H7 (cell line): ENCODE results near the gene CALCOCO1. TPM values are rescaled to one million over a fixed set of nuclear protein-coding genes. Genes with fewer than 3 reads are reported as not detected.
"Not testable (repeated sequence)": the region's sequence is repeated elsewhere in the genome, so short reads cannot be mapped to it uniquely, and the experiment has no call there.

Experiments used
- DNase-seq: peaks from one replicate; pipeline ENCODE4 v3.0.0; 2012
- H3K27me3 ChIP-seq: 2 replicates; pipeline ENCODE4 v1.6.0; 2011; ENCODE audit warnings: mild to moderate bottlenecking, low read length; ENCODE audit not compliant: control insufficient read depth, insufficient read depth
- H3K36me3 ChIP-seq: replicated peaks from 2 replicates; pipeline ENCODE4 v1.5.1; 2011; ENCODE audit warnings: low read length; ENCODE audit not compliant: control insufficient read depth, insufficient read depth
- H3K4me3 ChIP-seq: 2 replicates; pipeline ENCODE4 v1.5.1; 2011; ENCODE audit warnings: low read depth, mild to moderate bottlenecking, control low read depth, low read length, moderate library complexity; ENCODE audit not compliant: insufficient read depth
- total RNA-seq: library from RNA; depleted of rRNA; stranded (reverse); fragments of >200 nt; shearing (Covaris generic); gene quantifications from 2 replicates; pipeline ENCODE4 v1.2.3, GENCODE V29; 2014

CALCOCO1 gene
- total RNA-seq, 1 experiment from 2014 or later: 17.3 TPM

- peaks cover 39% of the 10 kb centered on the region for H3K27me3 ChIP-seq
- H3K36me3 ChIP-seq: no peaks in the 10 kb centered on the region
- no peak for DNase-seq
- no peak overlapping the region for H3K4me3 ChIP-seq
Measured at GRCh38 chr12:53733807-53734200, 6.6 kb upstream of the CALCOCO1 start.

GRCh38 chr12:53733051-53733806, 6.0 kb upstream of the CALCOCO1 start:
- H3K27me3 ChIP-seq: peaks cover 33% of the 10 kb centered on the region
- DNase-seq: no peak
- no peak overlapping the region for H3K4me3 ChIP-seq

DNA sequence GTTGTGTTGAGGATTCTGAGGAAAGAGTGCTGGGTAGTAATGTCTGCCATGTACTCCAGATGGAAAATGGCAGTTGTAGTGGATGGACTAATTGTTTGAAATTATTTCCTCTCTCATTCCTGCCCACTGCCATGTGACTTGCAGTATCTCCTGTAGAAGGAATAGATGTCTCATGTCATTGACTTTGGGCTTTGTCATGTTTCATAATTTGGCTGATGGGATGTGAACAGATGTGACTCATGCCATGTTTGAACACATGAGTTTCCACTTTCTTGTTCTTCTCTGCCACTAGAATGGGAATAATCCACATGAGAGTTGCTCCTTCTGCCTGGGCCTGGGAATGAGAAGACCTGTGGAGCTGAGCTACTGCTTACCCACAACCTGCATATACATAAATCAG, 2.4 kb upstream of the CALCOCO1 start:
- H3K27me3 ChIP-seq: peaks cover 3% of the 10 kb centered on the region; the same call in 1 of the 2 replicates
- H3K4me3 ChIP-seq: no peak overlapping the region
- no peak for DNase-seq
- no peaks in the 10 kb centered on the region for H3K36me3 ChIP-seq

More at GRCh38 chr12:53733051-53733806, 6.0 kb upstream of the CALCOCO1 start:
- H3K36me3 ChIP-seq: no peaks in the 10 kb centered on the region

GRCh38 chr12:53728206-53728605, 954 bp upstream of the CALCOCO1 start:
- DNase-seq: no peak
- Histone ChIP-seq H3K36me3 (no peaks in the 10 kb centered on the region), H3K27me3 (peaks cover under 1% of the 10 kb centered on the region; the same call in 1 of the 2 replicates), H3K4me3 (no peak overlapping the region)

DNA sequence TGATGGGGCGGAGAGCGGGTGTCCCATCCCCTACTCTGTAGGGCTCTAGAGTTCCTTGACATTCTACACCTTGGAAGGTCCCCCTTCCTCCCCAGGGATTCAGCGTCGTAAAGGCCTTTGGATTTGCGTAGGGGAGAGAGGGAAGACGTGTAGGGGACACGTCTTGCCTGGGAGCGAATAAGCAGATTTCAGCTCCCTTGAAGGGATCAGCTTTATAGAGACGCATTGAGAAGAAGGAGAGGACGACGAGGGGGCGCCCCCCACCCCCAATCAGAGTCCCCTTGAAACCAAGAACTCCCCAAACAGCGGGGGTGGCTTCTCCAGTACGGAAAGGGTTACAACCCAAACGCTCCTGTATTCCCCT, 324 bp downstream of the CALCOCO1 start:
- peak; percentile 66 for DNase-seq
- Histone ChIP-seq H3K4me3 (peak overlapping the region; percentile 63), H3K27me3 (no peaks in the 10 kb centered on the region; the same call in 1 of the 2 replicates), H3K36me3 (no peaks in the 10 kb centered on the region)

GRCh38 chr12:53726341-53726740, 911 bp downstream of the CALCOCO1 start:
- no peak overlapping the region for H3K4me3 ChIP-seq
- no peaks in the 10 kb centered on the region for H3K36me3 ChIP-seq
- no peak for DNase-seq

DNA sequence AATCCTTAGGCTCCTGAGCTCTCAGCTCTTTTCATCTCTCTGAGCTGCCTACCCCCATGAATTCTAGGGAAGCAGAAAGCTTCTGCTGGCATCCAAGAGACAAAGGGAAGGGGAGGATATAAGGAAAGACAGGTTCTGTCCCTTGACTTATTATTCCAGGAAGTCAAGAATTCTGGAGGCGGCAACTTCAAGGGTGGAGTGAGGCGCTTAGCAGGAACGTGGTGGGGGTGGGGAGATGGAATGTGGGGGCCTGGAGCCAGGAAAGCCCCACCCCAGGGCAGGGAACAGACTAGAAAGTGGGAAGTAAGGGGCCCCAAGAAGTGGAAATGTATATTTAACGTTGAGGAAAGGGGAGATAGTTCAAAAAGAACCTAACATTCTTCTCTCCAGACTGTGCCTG, 1.4 kb downstream of the CALCOCO1 start:
- Histone ChIP-seq H3K36me3 (no peaks in the 10 kb centered on the region), H3K27me3 (no peaks in the 10 kb centered on the region; the same call in 1 of the 2 replicates), H3K4me3 (no peak overlapping the region)
- DNase-seq: no peak

More at GRCh38 chr12:53726341-53726740, 911 bp downstream of the CALCOCO1 start:
- no peaks in the 10 kb centered on the region; the same call in 1 of the 2 replicates for H3K27me3 ChIP-seq

DNA sequence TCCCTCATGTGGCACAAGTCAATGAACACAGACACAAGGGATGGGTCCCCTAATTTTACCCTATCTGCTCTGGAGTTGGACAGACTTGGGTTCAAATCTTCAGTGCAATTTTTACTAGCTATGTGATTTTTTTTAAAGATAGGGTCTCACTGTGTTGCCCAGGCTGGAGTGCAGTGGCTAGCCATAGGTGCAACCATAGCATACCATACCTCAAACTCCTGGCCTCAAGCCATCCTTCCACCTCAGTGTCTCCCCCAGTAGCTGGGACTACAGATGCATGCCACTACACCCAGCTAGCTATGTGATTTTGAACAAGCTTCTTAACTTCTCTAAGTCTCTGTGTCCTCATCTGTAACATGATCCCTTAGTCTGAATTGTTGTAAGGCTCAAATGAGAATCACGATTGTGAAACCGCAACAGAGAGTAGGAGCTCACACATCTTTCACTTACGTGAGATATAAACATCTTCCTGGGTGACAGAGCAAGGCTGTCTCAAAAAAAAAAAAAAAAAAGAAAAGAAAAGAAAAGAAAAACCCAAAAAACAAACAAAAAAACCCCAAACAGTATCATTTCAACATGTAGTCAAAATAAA, 4.7 kb downstream of the CALCOCO1 start:
- H3K36me3 ChIP-seq: no peaks in the 10 kb centered on the region

GRCh38 chr12:53720946-53721345, 6.3 kb downstream of the CALCOCO1 start:
- Histone ChIP-seq H3K27me3 (no peaks in the 10 kb centered on the region; the same call in 1 of the 2 replicates), H3K36me3 (no peaks in the 10 kb centered on the region), H3K4me3 (no peak overlapping the region)
- no peak for DNase-seq

More for the DNA sequence above, 4.7 kb downstream of the CALCOCO1 start:
- Histone ChIP-seq H3K4me3 (no peak overlapping the region), H3K27me3 (no peaks in the 10 kb centered on the region; the same call in 1 of the 2 replicates)
- no peak for DNase-seq

GRCh38 chr12:53719649-53720048, 7.6 kb downstream of the CALCOCO1 start:
- peak; percentile 69 for DNase-seq
- Histone ChIP-seq H3K4me3 (no peak overlapping the region), H3K36me3 (no peaks in the 10 kb centered on the region), H3K27me3 (no peaks in the 10 kb centered on the region)

DNA sequence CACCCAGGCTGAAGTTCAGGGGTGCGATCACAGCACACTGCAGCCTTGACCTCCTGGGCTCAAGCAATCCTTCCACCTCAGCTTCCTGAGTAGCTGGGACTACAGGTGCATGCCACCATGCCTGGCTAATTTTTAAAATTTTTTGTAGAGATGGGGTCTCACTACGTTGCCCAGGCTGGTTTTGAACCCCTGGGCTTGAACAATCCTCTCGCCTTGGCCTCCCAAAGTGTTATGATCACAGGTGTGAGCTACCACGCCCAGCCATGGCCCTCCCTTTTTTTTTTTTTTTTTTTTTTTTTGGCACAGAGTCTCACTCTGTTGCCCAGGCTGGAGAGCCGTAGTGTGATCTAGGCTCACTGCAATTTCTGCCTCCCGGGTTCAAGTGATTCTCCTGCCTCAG, 8.7 kb downstream of the CALCOCO1 start:
- H3K27me3 ChIP-seq, H3K4me3 ChIP-seq, DNase-seq, H3K36me3 ChIP-seq: not testable (repeated sequence)

- no peak for DNase-seq
- H3K27me3 ChIP-seq: no peaks in the 10 kb centered on the region
- no peak overlapping the region for H3K4me3 ChIP-seq
- H3K36me3 ChIP-seq: no peaks in the 10 kb centered on the region
Measured at GRCh38 chr12:53717319-53717718, 9.9 kb downstream of the CALCOCO1 start.

DNA sequence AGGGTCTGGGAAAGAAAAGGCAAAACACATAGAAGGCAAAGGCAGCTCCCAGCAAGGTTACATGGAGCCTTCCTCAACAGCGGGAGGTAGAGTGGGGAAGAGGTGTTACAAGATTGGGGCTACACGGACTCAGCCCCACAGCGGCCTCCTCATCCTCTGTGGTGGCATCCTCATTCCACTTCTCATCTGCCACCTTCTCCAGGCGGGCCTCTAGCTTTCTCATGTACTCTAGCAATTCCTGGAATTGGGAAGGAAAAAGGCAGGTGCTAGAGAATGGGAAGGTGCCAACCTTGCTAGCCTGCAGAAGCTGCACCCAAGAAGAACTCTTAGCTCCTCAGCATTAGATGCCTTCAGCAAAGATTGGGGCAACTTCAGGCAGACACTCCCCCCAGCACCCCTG, 13.2 kb downstream of the CALCOCO1 start:
- DNase-seq: no peak
- peaks cover 4% of the 10 kb centered on the region; the same call in 1 of the 2 replicates for H3K27me3 ChIP-seq

GRCh38 chr12:53713516-53713915, 13.7 kb downstream of the CALCOCO1 start:
- Histone ChIP-seq H3K36me3 (no peaks in the 10 kb centered on the region), H3K27me3 (peaks cover 7% of the 10 kb centered on the region; the same call in 1 of the 2 replicates), H3K4me3 (no peak overlapping the region)
- no peak for DNase-seq

More for the DNA sequence above, 13.2 kb downstream of the CALCOCO1 start:
- Histone ChIP-seq H3K4me3 (no peak overlapping the region), H3K36me3 (no peaks in the 10 kb centered on the region)

- Histone ChIP-seq H3K27me3 (peaks cover 7% of the 10 kb centered on the region; the same call in 1 of the 2 replicates), H3K4me3 (no peak overlapping the region), H3K36me3 (no peaks in the 10 kb centered on the region)
- no peak for DNase-seq
Measured at GRCh38 chr12:53712059-53712643, 15.1 kb downstream of the CALCOCO1 start.
